GM12873 (cell line): ENCODE measurements around the gene SLC35F3.

Experiments used
- TF ChIP-seq, protein P1 (sequence below): IDR thresholded peaks from 2 replicates; pipeline ENCODE4 v1.5.1; 2012; ENCODE audit warnings: low read depth, mild to moderate bottlenecking, moderate library complexity, low read length, control low read depth; ENCODE audit not compliant: insufficient read depth; ENCODE audit errors: missing control alignments

SLC35F3 gene

DNA sequence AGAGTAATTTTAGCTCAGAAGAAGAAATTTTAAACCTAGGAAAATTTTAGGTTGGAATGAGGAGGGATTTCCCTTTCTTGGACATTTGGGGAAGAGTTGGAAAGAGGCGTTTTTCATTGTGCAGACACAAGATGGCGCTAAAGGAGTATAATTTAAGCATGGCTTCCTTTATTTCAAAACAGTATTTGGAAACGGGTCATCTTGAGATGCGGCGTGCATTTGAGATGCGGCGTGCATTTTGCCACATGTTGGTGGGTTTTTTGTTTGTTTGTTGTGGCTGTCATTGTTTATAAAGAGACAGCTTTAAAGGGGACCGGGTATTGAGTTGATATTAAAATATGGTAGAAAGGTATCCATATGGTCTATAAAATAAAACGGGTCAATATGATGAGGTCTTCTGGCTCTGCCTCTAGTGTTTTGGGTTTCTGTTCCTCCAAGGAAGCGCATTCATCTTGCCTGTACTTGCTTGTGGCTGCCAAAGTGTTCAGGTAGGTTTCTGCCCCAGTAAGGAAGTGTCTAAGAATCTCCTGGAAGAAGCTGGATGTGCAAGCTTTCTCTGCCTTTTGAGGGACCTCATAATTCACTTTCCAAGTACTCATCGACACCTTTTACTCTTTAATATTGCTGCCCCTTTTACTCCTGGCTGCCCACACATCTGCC, 210.3 kb downstream of the SLC35F3 start:
- TF ChIP-seq, protein P1, sequence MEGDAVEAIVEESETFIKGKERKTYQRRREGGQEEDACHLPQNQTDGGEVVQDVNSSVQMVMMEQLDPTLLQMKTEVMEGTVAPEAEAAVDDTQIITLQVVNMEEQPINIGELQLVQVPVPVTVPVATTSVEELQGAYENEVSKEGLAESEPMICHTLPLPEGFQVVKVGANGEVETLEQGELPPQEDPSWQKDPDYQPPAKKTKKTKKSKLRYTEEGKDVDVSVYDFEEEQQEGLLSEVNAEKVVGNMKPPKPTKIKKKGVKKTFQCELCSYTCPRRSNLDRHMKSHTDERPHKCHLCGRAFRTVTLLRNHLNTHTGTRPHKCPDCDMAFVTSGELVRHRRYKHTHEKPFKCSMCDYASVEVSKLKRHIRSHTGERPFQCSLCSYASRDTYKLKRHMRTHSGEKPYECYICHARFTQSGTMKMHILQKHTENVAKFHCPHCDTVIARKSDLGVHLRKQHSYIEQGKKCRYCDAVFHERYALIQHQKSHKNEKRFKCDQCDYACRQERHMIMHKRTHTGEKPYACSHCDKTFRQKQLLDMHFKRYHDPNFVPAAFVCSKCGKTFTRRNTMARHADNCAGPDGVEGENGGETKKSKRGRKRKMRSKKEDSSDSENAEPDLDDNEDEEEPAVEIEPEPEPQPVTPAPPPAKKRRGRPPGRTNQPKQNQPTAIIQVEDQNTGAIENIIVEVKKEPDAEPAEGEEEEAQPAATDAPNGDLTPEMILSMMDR = peak; percentile 66

- TF ChIP-seq, protein P1 = no peak
Measured at GRCh38 chr1:234118911-234119310, 214.4 kb downstream of the SLC35F3 start.

DNA sequence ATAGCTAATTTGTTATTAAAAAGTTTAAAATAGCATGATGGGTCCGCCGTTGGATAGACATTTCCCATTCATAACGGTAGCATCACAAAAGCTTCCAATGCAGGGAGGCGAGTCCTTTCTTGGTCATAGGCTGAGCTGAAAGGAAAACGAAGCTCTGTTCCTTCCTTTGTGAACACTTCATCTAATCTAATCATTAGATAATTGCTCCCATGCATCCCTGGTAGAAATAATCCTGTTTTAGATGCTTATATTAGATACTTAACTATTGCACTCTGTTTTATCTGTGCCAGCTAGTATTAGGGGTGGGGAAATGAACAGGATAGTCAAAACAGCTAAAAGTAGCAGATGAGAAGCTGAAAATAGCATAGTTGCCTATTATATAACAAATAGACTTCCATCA, 215.0 kb downstream of the SLC35F3 start:
- TF ChIP-seq, protein P1 = no peak

DNA sequence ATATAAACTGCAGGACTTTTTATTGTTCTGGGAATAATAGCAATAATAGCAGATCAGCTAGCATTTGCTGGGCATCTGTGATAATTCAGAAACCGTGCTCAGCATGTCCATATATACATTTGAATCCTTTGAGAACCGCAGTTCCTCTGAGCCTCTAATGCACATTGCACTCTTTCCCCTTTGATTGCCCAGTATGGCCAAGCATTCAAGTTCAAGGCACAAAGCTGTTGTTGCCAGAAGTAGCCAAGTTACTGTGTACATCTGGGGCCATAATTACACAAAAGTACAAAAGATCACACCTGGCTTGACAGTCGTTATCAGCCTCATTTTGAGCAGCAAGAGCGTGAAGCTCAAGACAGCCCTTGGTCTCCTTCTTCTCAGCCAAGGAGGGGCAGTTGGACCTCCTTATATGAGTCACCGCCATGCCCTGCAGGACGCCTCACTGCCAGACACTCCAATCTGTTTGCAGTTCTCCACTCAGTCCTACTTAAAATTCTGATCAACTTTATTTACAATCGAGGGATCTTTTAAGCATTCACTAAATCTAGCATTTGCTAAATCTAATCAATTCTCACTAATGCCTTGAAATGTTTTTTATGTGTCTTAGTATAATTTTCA, 216.0 kb downstream of the SLC35F3 start:
- TF ChIP-seq, protein P1 = no peak

DNA sequence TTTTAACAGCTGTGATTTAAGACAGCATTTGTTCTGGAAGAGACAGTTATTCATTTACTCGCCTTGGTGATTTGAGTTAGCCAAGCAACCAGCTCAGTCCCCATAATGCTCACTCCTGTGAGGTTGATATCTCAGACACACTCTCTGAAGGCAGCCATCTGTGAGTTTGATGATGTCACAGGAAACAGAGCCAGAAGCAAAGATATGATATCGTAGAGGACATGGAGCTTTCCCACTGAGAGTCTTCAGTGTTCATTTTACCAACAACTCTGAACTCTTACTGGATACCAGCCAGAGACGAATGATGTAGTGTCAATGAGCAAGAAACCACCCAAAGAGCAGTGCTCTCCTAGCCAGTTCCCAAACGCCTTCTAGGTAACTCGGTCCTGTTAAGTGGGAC, 219.4 kb downstream of the SLC35F3 start:
- TF ChIP-seq, protein P1 = no peak

DNA sequence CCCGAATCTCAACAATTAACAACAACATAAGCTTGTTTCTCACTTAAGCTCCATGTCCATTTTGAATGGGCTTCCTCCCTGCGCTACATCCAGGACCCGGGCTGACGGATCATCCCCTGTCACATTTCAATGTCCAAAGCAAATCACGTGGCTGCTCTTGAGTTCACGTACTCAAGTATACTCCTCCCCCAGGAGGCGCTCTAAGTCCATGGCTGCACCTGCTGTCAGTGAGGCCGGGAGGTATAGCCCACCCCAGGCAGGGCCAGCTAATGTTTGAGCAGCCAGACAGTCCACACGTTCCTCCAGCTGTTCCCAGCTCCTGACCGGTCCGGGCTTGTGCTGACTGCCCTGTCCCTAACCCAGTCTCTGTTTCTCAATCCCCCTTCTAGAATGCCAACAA, 220.8 kb downstream of the SLC35F3 start:
- TF ChIP-seq, protein P1 = peak; percentile 57

DNA sequence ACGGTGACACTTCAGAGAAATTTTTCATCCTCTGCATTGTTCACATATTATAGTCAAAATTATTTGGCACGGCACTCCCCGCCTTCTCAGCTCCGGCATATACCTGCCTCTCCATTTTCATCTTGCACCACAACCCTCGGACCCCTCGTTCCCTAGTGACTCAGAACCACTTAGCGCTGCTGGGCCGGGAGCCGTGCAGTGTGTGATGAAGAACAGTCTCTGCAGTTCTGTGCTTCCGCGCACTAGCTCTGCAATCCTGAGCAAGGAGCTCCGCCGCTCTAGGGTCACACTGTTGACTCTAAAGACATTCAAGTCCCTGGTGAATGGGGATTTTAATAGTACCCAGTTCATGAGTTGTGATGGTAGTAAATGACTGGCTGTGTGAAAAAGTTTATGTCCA, 221.2 kb downstream of the SLC35F3 start:
- TF ChIP-seq, protein P1 = no peak
